HepG2 (cell line): ENCODE data around the gene ACOT4. TPM values are rescaled to one million over a fixed set of nuclear protein-coding genes. Genes with fewer than 3 reads are reported as not detected.
A peak's percentile ranks its signal among the peaks of the same experiment; 100 is the strongest.
"Not testable (repeated sequence)": the region's sequence is repeated elsewhere in the genome, so short reads cannot be mapped to it uniquely, and the experiment has no call there.

Experiments
- ATAC-seq: fragments of 200-7000 bp; cut with Tn5 transposase; 3 replicates; pipeline ENCODE4 v1.9.1; 2020; ENCODE audit warnings: mild to moderate bottlenecking, moderate library complexity
- BruUV-seq: library from RNA; stranded (reverse); fragments of 400-500 nt; replicated peaks from 2 replicates; lab custom pipeline; 2021; lab: Mats Ljungman, UMichigan
- CTCF ChIA-PET: fragments of 300-600 bp; formaldehyde crosslinking; extraction: SDS; loops from one replicate; lab custom pipeline; 2021; ENCODE audit warnings: low total read pairs, inconsistent platforms, low intra/inter-chr PET ratio; lab: Yijun Ruan, JAX
- POLR2A ChIA-PET: fragments of 350-600 bp; sonication (Branson Sonifier 250); formaldehyde crosslinking; loops from one replicate; lab custom pipeline; 2020; ENCODE audit warnings: antibody characterized with exemption, inconsistent platforms; lab: Yijun Ruan, JAX
- DNase-seq: peaks from one replicate; pipeline ENCODE4 v3.0.0-alpha.2; 2015; ENCODE audit warnings: low spot score
- FAIRE-seq: peaks from 3 replicates; lab custom pipeline; 2011; peaks lifted over from hg19 to GRCh38; lab: Jason Lieb, UNC
- H2AFZ ChIP-seq: one replicate; pipeline ENCODE4 v1.6.1; 2011; ENCODE audit warnings: low read length, inconsistent platforms
- H3K27ac ChIP-seq: fragments of 300-600 bp; 3 replicates; pipeline ENCODE4 v1.8.0; 2011; ENCODE audit warnings: mixed run types, mild to moderate bottlenecking, mixed read lengths, low read length, inconsistent platforms; ENCODE audit not compliant: insufficient read depth; ENCODE audit errors: extremely low read length
- H3K27me3 ChIP-seq, 2 experiments: fragments of 200-600 bp in 1 of 2; 2 replicates in 1 of 2; 3 replicates in 1 of 2; pipeline versions ENCODE4 v1.6.0 to v1.8.0; 2011; ENCODE audit warnings: low read length in 2 of 2, mild to moderate bottlenecking in 2 of 2, moderate library complexity in 2 of 2, inconsistent platforms in 1 of 2; ENCODE audit not compliant: insufficient read depth in 2 of 2, control insufficient read depth in 1 of 2
- H3K36me3 ChIP-seq, 2 experiments: fragments of 200-600 bp in 1 of 2; replicated peaks in 1 of 2; 2 replicates in 1 of 2; 3 replicates in 1 of 2; pipeline versions ENCODE4 v1.5.1 to v1.8.0; 2011; ENCODE audit warnings: low read length in 2 of 2, inconsistent platforms in 1 of 2; ENCODE audit not compliant: insufficient read depth in 2 of 2, control insufficient read depth in 1 of 2
- H3K4me1 ChIP-seq: 2 replicates; pipeline ENCODE4 v1.5.1; 2012; ENCODE audit warnings: low read length, inconsistent platforms; ENCODE audit not compliant: insufficient read depth
- H3K4me2 ChIP-seq: 2 replicates; pipeline ENCODE4 v1.6.0; 2011; ENCODE audit warnings: low read depth, low read length, inconsistent platforms
- H3K4me3 ChIP-seq, 3 experiments: fragments of 200-600 bp in 1 of 3; sonication (generic), shearing (Covaris generic) in 1 of 3; replicated peaks in 1 of 3; 2 replicates each; pipeline ENCODE4 v1.5.1; 2011 to 2016; ENCODE audit warnings: low read length in 3 of 3, inconsistent platforms in 2 of 3, low read depth in 2 of 3, mild to moderate bottlenecking in 2 of 3, control low read depth in 1 of 3, mixed read lengths in 1 of 3; ENCODE audit not compliant: insufficient read depth in 1 of 3
- H3K79me2 ChIP-seq: one replicate; pipeline ENCODE4 v1.6.1; 2011; ENCODE audit warnings: low read length, inconsistent platforms; ENCODE audit not compliant: insufficient read depth
- H3K9ac ChIP-seq: 2 replicates; pipeline ENCODE4 v1.6.0; 2011; ENCODE audit warnings: mild to moderate bottlenecking, low read depth, low read length, inconsistent platforms; ENCODE audit not compliant: insufficient read depth
- H3K9me3 ChIP-seq: 2 replicates; pipeline ENCODE4 v1.5.1; 2012; ENCODE audit warnings: mild to moderate bottlenecking, low read length
- H4K20me1 ChIP-seq: 2 replicates; pipeline ENCODE4 v1.6.0; 2011; ENCODE audit warnings: inconsistent platforms, mild to moderate bottlenecking, low read length, moderate library complexity; ENCODE audit not compliant: insufficient read depth
- HNF4A ChIP-seq: sonication (generic); formaldehyde crosslinking; IDR thresholded peaks from 2 replicates; pipeline ENCODE4 v1.4.0; 2020; ENCODE audit warnings: missing genetic modification reagents
- MED1 ChIP-seq: sonication (generic); formaldehyde crosslinking; IDR thresholded peaks from 2 replicates; pipeline ENCODE4 v1.4.0; 2020; ENCODE audit warnings: missing genetic modification reagents
- NR2F1 ChIP-seq, 2 experiments: fragments of 450-650 bp in 1 of 2; formaldehyde crosslinking in 1 of 2; IDR thresholded peaks; 2 replicates each; pipeline versions ENCODE4 v1.5.0 to v1.6.1; 2016 to 2020; ENCODE audit warnings: mild to moderate bottlenecking in 1 of 2, missing compliant biosample characterization in 1 of 2, missing genetic modification reagents in 1 of 2, moderate library complexity in 1 of 2
- NR2F6 ChIP-seq, 2 experiments: IDR thresholded peaks; 2 replicates each; pipeline ENCODE4 v1.6.1; 2016; ENCODE audit warnings: antibody characterized with exemption in 1 of 2, mild to moderate bottlenecking in 1 of 2
- PAXIP1 ChIP-seq: sonication (generic); formaldehyde crosslinking; conservative IDR thresholded peaks from 2 replicates; pipeline ENCODE4 v1.4.0; 2020; ENCODE audit warnings: mild to moderate bottlenecking, missing genetic modification reagents, moderate library complexity
- PPARG ChIP-seq: conservative IDR thresholded peaks from 2 replicates; pipeline ENCODE4 v1.6.1; 2016; ENCODE audit warnings: missing biosample characterization, missing genetic modification reagents
- ZMYM3 ChIP-seq: sonication (generic); formaldehyde crosslinking; IDR thresholded peaks from 2 replicates; pipeline ENCODE4 v1.5.1; 2020; ENCODE audit warnings: mild to moderate bottlenecking, missing genetic modification reagents
- ZNF317 ChIP-seq: sonication (generic); formaldehyde crosslinking; IDR thresholded peaks from 2 replicates; pipeline ENCODE4 v1.5.0; 2020; ENCODE audit warnings: mild to moderate bottlenecking, missing genetic modification reagents
- ZNF629 ChIP-seq: sonication (generic); formaldehyde crosslinking; conservative IDR thresholded peaks from 2 replicates; pipeline ENCODE4 v1.5.0; 2020; ENCODE audit warnings: missing genetic modification reagents
- WGBS: methylation state at CpG from one replicate; pipeline ENCODE4 v1.1.6; 2017; ENCODE audit warnings: low lambda C conversion rate; 5-methylcytosine and 5-hydroxymethylcytosine counted together
- in situ Hi-C: cut with HindIII; loops from 2 replicates; pipeline ENCODE4 v1.10.0; 2017; ENCODE audit warnings: low pct_unique_long_range_greater_than_20kb; ENCODE audit not compliant: extremely low pct_ligation_motif_present
- intact Hi-C: fragments of 100-400 bp; cut with micrococcal nuclease; formaldehyde crosslinking; loops from one replicate; pipeline ENCODE4 v1.10.0; 2022; ENCODE audit not compliant: unreplicated experiment
- polyA plus RNA-seq, 8 experiments: library from polyadenylated mRNA; depleted of rRNA in 3 of 8; stranded (reverse) in 7 of 8; unstranded in 1 of 8; fragments of >200 nt; fragmentation: Illumina TruSeq in 4 of 8; extraction: Trizol in 4 of 8; gene quantifications; 2 replicates each; pipeline versions ENCODE4 v1.2.1 to v1.2.3, GENCODE V29; 2011 to 2016; ENCODE audit warnings: low read depth in 4 of 8, missing spikeins in 1 of 8, mixed read lengths in 1 of 8; ENCODE audit not compliant: insufficient read depth in 1 of 8
- total RNA-seq, 5 experiments: library from RNA; depleted of rRNA; stranded (reverse); fragments of >200 nt; fragmentation: Illumina TruSeq; extraction: Trizol; gene quantifications; 2 replicates each; pipeline ENCODE4 v1.2.3, GENCODE V29; 2016; ENCODE audit warnings: low read depth in 1 of 5

The ACOT4 gene
- total and polyA plus RNA-seq, 2 of the 13 experiments (the other 11 are each of a cell fraction or from before 2014, with no cell fraction given): 0.04 to 0.05 TPM

GRCh38 chr14:73549097-73549496, 42.6 kb upstream of the ACOT4 start:
- H3K79me2 ChIP-seq, H3K9ac ChIP-seq, H3K27ac ChIP-seq, DNase-seq, ATAC-seq, intact Hi-C loops, H3K4me2 ChIP-seq, H3K27me3 ChIP-seq, H4K20me1 ChIP-seq, CTCF ChIA-PET, H3K4me3 ChIP-seq, H2AFZ ChIP-seq, H3K9me3 ChIP-seq, H3K36me3 ChIP-seq, POLR2A ChIA-PET, in situ Hi-C loops: not testable (repeated sequence)
- BruUV-seq: TSS peak; percentile 75
- peak; percentile 46 for FAIRE-seq
- peaks cover 13% of the 10 kb centered on the region for H3K4me1 ChIP-seq
- TF ChIP-seq ZNF629 (CRISPR knock-in tag): peak; percentile 90
- peak; percentile 72; the same call in 1 of the 2 replicates for TF ChIP-seq ZMYM3 (CRISPR knock-in tag)
- WGBS: 100% methylated on average over 2 of the region's 3 CpGs

- FAIRE-seq: peak; percentile 98
- Histone ChIP-seq H3K4me1 (peaks cover 13% of the 10 kb centered on the region), H3K27ac (peak overlapping the region; percentile 33)
- peak; percentile 92 for ATAC-seq
- H4K20me1 ChIP-seq, H3K36me3 ChIP-seq, BruUV-seq, H3K27me3 ChIP-seq, POLR2A ChIA-PET, H3K4me3 ChIP-seq, in situ Hi-C loops, H3K79me2 ChIP-seq, H3K9me3 ChIP-seq, H3K9ac ChIP-seq, intact Hi-C loops, H2AFZ ChIP-seq, H3K4me2 ChIP-seq, CTCF ChIA-PET: not testable (repeated sequence)
- 43% methylated on average over 5 of the region's 6 CpGs for WGBS
- peak; percentile 27 for DNase-seq
- TF ChIP-seq ZNF317 (peak; percentile 94), PAXIP1 (CRISPR knock-in tag) (peak; percentile 39; the same call in 1 of the 2 replicates), NR2F1 (CRISPR knock-in tag; IDR thresholded peaks at IDR 0.05) (peak in 1 of 2 experiments; percentile 29; a peak in 1 of 4 replicates), MED1 (CRISPR knock-in tag) (peak; percentile 21; the same call in 1 of the 2 replicates), NR2F6 (IDR thresholded peaks at IDR 0.05) (peak; percentile 19; the same call in 1 of the 2 replicates), NR2F6 (CRISPR knock-in tag; IDR thresholded peaks at IDR 0.05) (peak; percentile 60), HNF4A (CRISPR knock-in tag) (peak; percentile 71), PPARG (peak; percentile 76)
These were observed 41.7 kb upstream of the ACOT4 start for GRCh38 chr14:73549889-73550524.
